Prostate gland (tissue), 2 donors: ENCODE results near the gene TENT5C.

Experiments
- POLR2A ChIP-seq: fragments of 450-650 bp; IDR thresholded peaks from one replicate; pipeline ENCODE4 v1.6.1; 2016; ENCODE audit warnings: antibody characterized with exemption, mild to moderate bottlenecking
- POLR2AphosphoS5 ChIP-seq: sonication (generic); formaldehyde crosslinking; IDR thresholded peaks from one replicate; pipeline ENCODE4 v1.6.1; 2017; ENCODE audit warnings: antibody characterized with exemption
- TF ChIP-seq, protein P1 (sequence below), 4 experiments: fragments of 200-600 bp in 2 of 4; fragments of 450-650 bp in 2 of 4; sonication (generic) in 2 of 4; IDR thresholded peaks; 1 replicate in 3 of 4; 2 replicates in 1 of 4; pipeline ENCODE4 v1.5.1; 2016 to 2019; ENCODE audit warnings: antibody characterized with exemption in 4 of 4, mild to moderate bottlenecking in 2 of 4, moderate library complexity in 2 of 4

DNA sequence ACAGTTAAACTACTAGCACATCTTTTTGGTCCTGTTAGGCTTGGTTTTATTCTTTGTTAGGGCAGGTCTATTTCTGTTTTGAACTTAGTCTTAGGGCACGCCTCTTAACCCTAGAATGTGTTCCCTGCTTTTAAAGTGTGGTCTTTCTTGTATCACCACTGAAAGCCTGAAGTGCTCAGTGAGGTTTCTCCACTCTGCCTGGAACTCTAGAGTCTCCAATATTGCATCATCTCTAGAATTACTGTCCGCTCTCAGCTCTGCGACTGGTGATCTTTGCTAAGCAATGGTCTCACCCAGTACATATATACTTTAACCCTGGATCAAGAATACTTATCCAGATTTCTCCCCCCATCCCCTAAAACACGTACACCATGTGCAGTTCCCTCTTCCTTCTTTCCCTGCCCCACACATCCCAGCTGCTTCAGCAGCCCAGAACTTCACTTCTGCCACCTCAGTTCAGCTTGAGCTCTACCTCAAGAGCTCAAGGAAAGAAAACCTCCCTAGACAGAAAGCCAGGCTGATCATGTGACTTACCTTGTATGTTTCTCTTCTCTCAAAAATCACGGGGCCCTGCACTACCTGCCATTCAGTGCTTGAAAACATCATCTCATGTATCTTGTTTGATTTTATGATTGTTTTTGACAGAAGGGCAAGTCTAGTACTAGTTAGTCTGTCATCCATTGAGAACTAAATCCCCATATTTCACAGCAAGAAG is 59.9 kb downstream of the TENT5C start:
- TF ChIP-seq, protein P1, sequence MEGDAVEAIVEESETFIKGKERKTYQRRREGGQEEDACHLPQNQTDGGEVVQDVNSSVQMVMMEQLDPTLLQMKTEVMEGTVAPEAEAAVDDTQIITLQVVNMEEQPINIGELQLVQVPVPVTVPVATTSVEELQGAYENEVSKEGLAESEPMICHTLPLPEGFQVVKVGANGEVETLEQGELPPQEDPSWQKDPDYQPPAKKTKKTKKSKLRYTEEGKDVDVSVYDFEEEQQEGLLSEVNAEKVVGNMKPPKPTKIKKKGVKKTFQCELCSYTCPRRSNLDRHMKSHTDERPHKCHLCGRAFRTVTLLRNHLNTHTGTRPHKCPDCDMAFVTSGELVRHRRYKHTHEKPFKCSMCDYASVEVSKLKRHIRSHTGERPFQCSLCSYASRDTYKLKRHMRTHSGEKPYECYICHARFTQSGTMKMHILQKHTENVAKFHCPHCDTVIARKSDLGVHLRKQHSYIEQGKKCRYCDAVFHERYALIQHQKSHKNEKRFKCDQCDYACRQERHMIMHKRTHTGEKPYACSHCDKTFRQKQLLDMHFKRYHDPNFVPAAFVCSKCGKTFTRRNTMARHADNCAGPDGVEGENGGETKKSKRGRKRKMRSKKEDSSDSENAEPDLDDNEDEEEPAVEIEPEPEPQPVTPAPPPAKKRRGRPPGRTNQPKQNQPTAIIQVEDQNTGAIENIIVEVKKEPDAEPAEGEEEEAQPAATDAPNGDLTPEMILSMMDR (IDR thresholded peaks at IDR 0.05), result no peak
- TF ChIP-seq POLR2A, result no peak
- TF ChIP-seq POLR2AphosphoS5, result no peak
